Cardiac muscle cell (in vitro differentiated cells and primary cell): Measurements from ENCODE around the gene SYCE1L. TPM values are rescaled to one million over a fixed set of nuclear protein-coding genes. Genes with fewer than 3 reads are reported as not detected.

Experiments used
- DNase-seq, 2 donors: peaks; one replicate each; pipeline versions ENCODE4 v3.0.0 to v3.0.0-alpha.2; 2010 to 2017; ENCODE audit warnings: low read depth in 1 of 2, low spot score in 1 of 2
- H3K27ac ChIP-seq: fragments of 200-600 bp; sonication (generic); 2 replicates; pipeline ENCODE4 v1.5.1; 2016
- H3K27me3 ChIP-seq: fragments of 200-600 bp; sonication (generic); 2 replicates; pipeline ENCODE4 v1.6.0; 2016; ENCODE audit warnings: control low read depth
- H3K36me3 ChIP-seq: fragments of 200-600 bp; sonication (generic); 2 replicates; pipeline ENCODE4 v1.5.1; 2016; ENCODE audit warnings: control low read depth
- H3K4me1 ChIP-seq: fragments of 200-600 bp; sonication (generic); 2 replicates; pipeline ENCODE4 v1.8.1; 2017; ENCODE audit warnings: low read depth, mild to moderate bottlenecking, mixed run types
- H3K4me3 ChIP-seq: fragments of 200-600 bp; sonication (generic); 2 replicates; pipeline ENCODE4 v1.5.1; 2016; ENCODE audit warnings: mild to moderate bottlenecking
- H3K9me3 ChIP-seq: fragments of 200-600 bp; sonication (generic); 2 replicates; pipeline ENCODE4 v1.5.1; 2017; ENCODE audit warnings: low read depth, mild to moderate bottlenecking, control low read depth
- polyA plus RNA-seq: library from polyadenylated mRNA; unstranded; fragments of >200 nt; fragmentation: Nextera tagmentation; extraction: Ambion mirVana; gene quantifications from 2 replicates; pipeline ENCODE4 v1.2.1, GENCODE V29; 2016
- total RNA-seq: library from RNA; depleted of rRNA; stranded (reverse); fragments of >200 nt; gene quantifications from 2 replicates; pipeline ENCODE4 v1.2.3, GENCODE V29; 2016
- TF ChIP-seq, protein P1 (sequence below): IDR thresholded peaks from 2 replicates; pipeline ENCODE4 v1.5.1; 2012; ENCODE audit warnings: low read depth, mild to moderate bottlenecking, low read length

Gene SYCE1L
- total and polyA plus RNA-seq, 2 experiments from 2014 or later, result 3.2 to 6.6 TPM

DNA sequence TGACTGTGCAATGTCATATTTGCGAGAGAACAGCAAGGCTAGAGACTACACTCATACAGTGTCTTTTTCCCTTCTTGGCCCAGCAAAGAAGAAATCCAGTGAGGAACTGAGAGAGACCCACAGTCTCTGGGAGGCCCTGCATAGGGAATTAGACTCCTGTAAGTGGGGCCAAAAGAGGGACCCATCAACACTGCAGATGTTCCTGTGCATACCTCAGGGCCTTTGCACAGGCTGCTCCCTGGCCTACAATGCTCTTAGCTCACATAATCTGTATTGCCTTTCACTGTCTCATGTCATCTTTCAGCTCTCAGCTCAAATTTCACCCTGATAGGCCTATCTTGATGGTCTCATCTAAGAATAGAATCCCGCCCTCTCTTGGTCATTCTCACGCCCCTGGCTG is 9.2 kb downstream of the SYCE1L start:
- H3K4me1 ChIP-seq, result no peaks in the 10 kb centered on the region
- no peak for DNase-seq
- H3K36me3 ChIP-seq, result no peaks in the 10 kb centered on the region
- H3K4me3 ChIP-seq, result no peak overlapping the region
- H3K9me3 ChIP-seq, result no peaks in the 10 kb centered on the region
- H3K27ac ChIP-seq, result no peak overlapping the region
- TF ChIP-seq, protein P1, sequence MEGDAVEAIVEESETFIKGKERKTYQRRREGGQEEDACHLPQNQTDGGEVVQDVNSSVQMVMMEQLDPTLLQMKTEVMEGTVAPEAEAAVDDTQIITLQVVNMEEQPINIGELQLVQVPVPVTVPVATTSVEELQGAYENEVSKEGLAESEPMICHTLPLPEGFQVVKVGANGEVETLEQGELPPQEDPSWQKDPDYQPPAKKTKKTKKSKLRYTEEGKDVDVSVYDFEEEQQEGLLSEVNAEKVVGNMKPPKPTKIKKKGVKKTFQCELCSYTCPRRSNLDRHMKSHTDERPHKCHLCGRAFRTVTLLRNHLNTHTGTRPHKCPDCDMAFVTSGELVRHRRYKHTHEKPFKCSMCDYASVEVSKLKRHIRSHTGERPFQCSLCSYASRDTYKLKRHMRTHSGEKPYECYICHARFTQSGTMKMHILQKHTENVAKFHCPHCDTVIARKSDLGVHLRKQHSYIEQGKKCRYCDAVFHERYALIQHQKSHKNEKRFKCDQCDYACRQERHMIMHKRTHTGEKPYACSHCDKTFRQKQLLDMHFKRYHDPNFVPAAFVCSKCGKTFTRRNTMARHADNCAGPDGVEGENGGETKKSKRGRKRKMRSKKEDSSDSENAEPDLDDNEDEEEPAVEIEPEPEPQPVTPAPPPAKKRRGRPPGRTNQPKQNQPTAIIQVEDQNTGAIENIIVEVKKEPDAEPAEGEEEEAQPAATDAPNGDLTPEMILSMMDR, result no peak
- no peaks in the 10 kb centered on the region for H3K27me3 ChIP-seq

- Histone ChIP-seq H3K27ac (no peak overlapping the region), H3K27me3 (no peaks in the 10 kb centered on the region), H3K4me1 (no peaks in the 10 kb centered on the region), H3K9me3 (no peaks in the 10 kb centered on the region), H3K36me3 (no peaks in the 10 kb centered on the region), H3K4me3 (peak overlapping the region; percentile 38)
- peak; percentile 58 to 64 for DNase-seq
- TF ChIP-seq, protein P1, result no peak
Observed at GRCh38 chr16:77211880-77212740, 12.9 kb downstream of the SYCE1L start.

DNA sequence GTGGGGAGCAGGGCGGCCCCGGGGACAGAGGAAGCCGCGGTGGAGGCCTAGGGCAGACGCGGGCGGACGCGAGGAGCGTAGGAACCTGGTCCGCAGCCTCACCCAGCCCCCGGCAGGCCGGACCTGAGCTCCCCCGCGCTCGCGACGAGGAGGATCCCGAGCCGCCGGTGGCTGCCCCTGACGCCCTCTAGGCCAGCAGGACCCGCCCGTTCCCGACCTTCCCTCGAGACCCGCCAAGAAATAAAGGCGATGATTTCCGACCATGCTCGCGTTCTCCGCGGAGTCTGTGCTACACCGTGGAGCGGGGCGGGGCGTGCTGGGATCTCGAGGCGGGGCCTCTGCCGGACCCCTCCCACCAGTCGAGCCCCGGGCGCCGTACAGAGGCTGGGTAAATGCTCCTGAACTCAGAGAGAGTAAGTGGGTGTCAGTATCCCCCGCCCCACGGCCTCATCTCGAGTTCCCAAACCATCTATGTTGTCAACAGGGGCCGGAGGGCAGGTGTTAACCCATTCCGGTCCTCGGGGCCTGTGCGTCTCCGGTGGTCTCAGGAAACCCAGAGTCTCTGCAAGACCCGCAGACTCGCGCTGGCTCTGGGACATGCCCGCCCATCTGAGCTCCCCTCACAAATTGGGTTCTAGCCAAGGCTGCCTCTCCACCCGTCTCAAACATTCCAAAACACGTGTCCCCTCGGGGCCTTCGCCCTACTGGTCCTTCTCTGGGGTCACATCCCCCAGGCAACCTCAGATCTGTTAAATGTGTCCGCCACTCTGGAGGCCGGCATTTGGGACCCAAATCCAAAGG is 13.7 kb downstream of the SYCE1L start:
- Histone ChIP-seq H3K4me1 (no peaks in the 10 kb centered on the region), H3K27me3 (no peaks in the 10 kb centered on the region), H3K27ac (no peak overlapping the region), H3K4me3 (peak overlapping the region; percentile 38), H3K9me3 (no peaks in the 10 kb centered on the region), H3K36me3 (no peaks in the 10 kb centered on the region)
- TF ChIP-seq, protein P1, result no peak
- DNase-seq, result peak; percentile 55 to 61

GRCh38 chr16:77213542-77214106 is 14.4 kb downstream of the SYCE1L start:
- TF ChIP-seq, protein P1, result no peak
- no peaks in the 10 kb centered on the region for H3K9me3 ChIP-seq
- no peaks in the 10 kb centered on the region for H3K4me1 ChIP-seq
- H3K27ac ChIP-seq, result no peak overlapping the region
- no peaks in the 10 kb centered on the region for H3K36me3 ChIP-seq
- peak in 1 of 2 donors; percentile 85 for DNase-seq
- H3K27me3 ChIP-seq, result no peaks in the 10 kb centered on the region
- no peak overlapping the region for H3K4me3 ChIP-seq

DNA sequence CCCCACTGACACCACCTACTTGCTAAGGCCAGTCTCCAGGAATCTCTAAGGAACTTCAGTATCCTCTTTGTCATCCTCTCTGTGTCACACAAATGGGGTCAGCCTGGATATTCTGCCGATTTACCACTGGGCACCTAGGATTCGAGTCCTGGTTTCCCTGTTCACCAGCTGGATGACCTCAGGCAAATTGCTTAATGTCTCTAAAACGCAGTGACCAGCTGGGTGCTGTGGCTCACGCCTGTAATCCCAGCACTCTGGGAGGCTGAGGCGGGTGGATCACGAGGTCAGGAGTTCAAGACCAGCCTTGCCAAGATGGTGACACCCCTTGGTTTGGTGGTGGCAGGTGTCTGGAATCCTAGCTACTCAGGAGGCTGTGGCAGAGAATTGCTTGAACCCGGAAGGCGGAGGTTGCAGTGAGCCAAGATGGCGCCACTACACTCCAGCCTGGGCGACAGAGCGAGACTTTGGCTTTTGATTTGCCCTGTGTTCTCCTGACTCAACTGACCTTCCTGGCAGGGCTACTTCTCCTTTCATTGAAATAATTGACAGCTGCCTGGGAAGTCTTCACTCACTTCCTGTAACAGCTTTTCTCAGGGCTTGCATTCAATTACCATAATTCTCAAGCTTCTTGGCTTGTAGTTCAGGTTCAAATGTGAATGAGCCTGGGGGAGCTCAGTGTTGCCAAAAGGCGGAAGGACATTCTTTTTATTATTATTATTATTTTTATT is 15.4 kb downstream of the SYCE1L start:
- no peak for DNase-seq
- no peaks in the 10 kb centered on the region for H3K36me3 ChIP-seq
- H3K9me3 ChIP-seq, result no peaks in the 10 kb centered on the region
- H3K4me1 ChIP-seq, result no peaks in the 10 kb centered on the region
- H3K27me3 ChIP-seq, result no peaks in the 10 kb centered on the region
- H3K27ac ChIP-seq, result no peak overlapping the region
- H3K4me3 ChIP-seq, result no peak overlapping the region
- TF ChIP-seq, protein P1, result no peak
